Ishikawa (cell line): ENCODE measurements around the gene ITGA1.

Experiments used
- CEBPB ChIP-seq: IDR thresholded peaks from 2 replicates; pipeline ENCODE4 v1.6.1; 2012
- CREB1 ChIP-seq: IDR thresholded peaks from 2 replicates; pipeline ENCODE4 v1.6.1; 2012; ENCODE audit warnings: low read depth
- EGR1 ChIP-seq: IDR thresholded peaks from 2 replicates; pipeline ENCODE4 v1.6.1; 2012
- EP300 ChIP-seq: IDR thresholded peaks from 2 replicates; pipeline ENCODE4 v1.6.1; 2012; ENCODE audit warnings: borderline replicate concordance
- FOXM1 ChIP-seq: IDR thresholded peaks from 2 replicates; pipeline ENCODE4 v1.6.1; 2012; ENCODE audit warnings: low read depth, borderline replicate concordance
- NFIC ChIP-seq: IDR thresholded peaks from 2 replicates; pipeline ENCODE4 v1.6.1; 2012
- RAD21 ChIP-seq: IDR thresholded peaks from 2 replicates; pipeline ENCODE4 v1.6.1; 2012; ENCODE audit warnings: low read depth
- TAF1 ChIP-seq: IDR thresholded peaks from 2 replicates; pipeline ENCODE4 v1.6.1; 2012; ENCODE audit warnings: low read depth, mild to moderate bottlenecking
- TCF12 ChIP-seq: IDR thresholded peaks from 2 replicates; pipeline ENCODE4 v1.6.1; 2012; ENCODE audit warnings: low read depth
- TEAD4 ChIP-seq: IDR thresholded peaks from 2 replicates; pipeline ENCODE4 v1.6.1; 2012
- YY1 ChIP-seq: IDR thresholded peaks from 2 replicates; pipeline ENCODE4 v1.6.1; 2012; ENCODE audit warnings: low read depth
- ZBTB7A ChIP-seq: IDR thresholded peaks from 2 replicates; pipeline ENCODE4 v1.6.1; 2012; ENCODE audit warnings: low read depth
- TF ChIP-seq, protein P1 (sequence below): IDR thresholded peaks from 2 replicates; pipeline ENCODE4 v1.6.1; 2012
- TF ChIP-seq, protein P2 (sequence below): IDR thresholded peaks from 2 replicates; pipeline ENCODE4 v1.6.1; 2012
- TF ChIP-seq, protein P3 (sequence below): IDR thresholded peaks from 2 replicates; pipeline ENCODE4 v1.6.1; 2012; ENCODE audit warnings: low read depth, mild to moderate bottlenecking

Gene ITGA1

DNA sequence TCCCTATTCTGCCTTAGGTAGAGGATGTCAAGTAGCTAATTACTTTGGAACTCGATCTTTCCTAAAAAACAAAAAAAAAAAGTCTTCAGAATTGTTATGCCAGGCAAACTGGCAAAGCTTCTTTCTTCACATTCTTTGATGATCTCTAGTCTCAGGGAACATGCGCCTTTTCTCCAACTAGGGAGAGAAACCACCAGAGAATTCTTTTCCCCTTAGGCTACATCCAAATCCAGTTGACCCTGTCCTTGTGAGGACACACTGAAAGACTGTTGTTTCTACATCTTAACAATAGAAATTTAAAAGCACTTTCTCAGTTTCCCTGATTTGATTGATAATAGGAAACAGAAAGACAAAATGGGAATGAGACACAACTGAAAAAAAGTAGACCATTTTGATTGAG lies 106.7 kb downstream of the ITGA1 start:
- TF ChIP-seq, protein P1, sequence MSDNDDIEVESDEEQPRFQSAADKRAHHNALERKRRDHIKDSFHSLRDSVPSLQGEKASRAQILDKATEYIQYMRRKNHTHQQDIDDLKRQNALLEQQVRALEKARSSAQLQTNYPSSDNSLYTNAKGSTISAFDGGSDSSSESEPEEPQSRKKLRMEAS, result no peak
- TF ChIP-seq CEBPB, result no peak
- no peak for TF ChIP-seq TEAD4
- TF ChIP-seq EP300, result no peak

DNA sequence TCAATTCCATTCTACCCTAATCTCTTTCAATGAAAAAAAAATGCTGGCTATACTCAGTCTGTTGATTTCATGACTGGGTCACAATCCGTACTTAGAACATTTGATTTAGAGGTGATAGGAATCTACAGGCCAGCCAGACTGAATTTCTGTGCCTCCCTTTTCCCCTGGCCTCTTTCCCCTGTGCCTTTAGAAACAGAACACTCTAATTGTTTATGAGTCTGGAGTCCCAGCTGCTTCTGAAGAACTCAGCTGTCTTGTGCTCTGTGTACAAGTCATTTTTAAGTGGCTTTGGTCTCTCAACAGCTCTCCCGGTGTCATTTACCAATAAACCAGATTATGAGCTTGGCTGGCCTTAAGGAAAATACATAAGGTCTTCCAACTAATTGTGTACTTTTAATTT lies 107.4 kb downstream of the ITGA1 start:
- TF ChIP-seq, protein P2, sequence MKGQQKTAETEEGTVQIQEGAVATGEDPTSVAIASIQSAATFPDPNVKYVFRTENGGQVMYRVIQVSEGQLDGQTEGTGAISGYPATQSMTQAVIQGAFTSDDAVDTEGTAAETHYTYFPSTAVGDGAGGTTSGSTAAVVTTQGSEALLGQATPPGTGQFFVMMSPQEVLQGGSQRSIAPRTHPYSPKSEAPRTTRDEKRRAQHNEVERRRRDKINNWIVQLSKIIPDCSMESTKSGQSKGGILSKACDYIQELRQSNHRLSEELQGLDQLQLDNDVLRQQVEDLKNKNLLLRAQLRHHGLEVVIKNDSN, result no peak

DNA sequence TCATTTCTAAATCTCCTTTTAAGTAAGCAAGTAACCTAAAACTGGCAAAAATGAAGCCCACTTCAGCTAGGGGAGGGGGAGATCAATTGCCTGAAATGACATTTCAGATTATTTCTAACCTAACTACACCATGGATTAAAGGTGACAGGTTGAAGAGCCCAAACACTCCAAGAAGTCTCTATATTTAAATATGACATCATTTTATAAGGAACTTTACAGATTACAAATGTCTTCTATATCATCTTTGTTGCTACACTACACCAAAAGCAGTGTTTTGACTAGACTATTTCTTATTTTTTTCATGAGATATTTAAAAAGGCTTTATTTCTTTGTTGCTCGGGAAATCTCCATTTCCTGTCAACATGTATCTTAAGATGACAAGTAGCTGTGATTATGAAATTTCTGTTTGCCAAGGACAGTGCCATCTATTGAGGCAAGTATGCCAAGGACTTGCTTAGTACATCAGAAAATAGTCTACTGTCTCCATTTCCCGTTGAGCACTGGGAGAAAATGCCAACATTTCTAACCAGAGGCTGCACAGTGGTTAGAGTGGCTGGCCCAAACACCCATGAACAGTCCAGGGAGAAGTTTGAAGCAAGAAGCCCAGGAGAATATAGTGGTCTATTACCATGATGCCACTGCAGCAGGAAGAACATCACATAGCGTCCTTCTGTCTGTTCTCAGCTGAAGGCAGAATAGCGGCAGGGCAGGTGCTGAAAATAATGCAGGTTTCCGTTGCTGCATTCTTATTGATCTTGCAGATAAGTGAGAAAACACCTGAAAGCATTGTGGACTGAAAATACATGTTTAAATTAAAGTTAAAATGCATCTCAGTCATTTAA lies 108.1 kb downstream of the ITGA1 start:
- TF ChIP-seq ZBTB7A (no peak), CEBPB (no peak), EP300 (no peak), RAD21 (no peak), CREB1 (no peak), NFIC (no peak), TCF12 (no peak), TAF1 (no peak), YY1 (no peak), FOXM1 (no peak), EGR1 (no peak), TEAD4 (no peak)
- TF ChIP-seq, protein P2, result no peak
- TF ChIP-seq, protein P1, result no peak
- TF ChIP-seq, protein P3, sequence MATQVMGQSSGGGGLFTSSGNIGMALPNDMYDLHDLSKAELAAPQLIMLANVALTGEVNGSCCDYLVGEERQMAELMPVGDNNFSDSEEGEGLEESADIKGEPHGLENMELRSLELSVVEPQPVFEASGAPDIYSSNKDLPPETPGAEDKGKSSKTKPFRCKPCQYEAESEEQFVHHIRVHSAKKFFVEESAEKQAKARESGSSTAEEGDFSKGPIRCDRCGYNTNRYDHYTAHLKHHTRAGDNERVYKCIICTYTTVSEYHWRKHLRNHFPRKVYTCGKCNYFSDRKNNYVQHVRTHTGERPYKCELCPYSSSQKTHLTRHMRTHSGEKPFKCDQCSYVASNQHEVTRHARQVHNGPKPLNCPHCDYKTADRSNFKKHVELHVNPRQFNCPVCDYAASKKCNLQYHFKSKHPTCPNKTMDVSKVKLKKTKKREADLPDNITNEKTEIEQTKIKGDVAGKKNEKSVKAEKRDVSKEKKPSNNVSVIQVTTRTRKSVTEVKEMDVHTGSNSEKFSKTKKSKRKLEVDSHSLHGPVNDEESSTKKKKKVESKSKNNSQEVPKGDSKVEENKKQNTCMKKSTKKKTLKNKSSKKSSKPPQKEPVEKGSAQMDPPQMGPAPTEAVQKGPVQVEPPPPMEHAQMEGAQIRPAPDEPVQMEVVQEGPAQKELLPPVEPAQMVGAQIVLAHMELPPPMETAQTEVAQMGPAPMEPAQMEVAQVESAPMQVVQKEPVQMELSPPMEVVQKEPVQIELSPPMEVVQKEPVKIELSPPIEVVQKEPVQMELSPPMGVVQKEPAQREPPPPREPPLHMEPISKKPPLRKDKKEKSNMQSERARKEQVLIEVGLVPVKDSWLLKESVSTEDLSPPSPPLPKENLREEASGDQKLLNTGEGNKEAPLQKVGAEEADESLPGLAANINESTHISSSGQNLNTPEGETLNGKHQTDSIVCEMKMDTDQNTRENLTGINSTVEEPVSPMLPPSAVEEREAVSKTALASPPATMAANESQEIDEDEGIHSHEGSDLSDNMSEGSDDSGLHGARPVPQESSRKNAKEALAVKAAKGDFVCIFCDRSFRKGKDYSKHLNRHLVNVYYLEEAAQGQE, result no peak

DNA sequence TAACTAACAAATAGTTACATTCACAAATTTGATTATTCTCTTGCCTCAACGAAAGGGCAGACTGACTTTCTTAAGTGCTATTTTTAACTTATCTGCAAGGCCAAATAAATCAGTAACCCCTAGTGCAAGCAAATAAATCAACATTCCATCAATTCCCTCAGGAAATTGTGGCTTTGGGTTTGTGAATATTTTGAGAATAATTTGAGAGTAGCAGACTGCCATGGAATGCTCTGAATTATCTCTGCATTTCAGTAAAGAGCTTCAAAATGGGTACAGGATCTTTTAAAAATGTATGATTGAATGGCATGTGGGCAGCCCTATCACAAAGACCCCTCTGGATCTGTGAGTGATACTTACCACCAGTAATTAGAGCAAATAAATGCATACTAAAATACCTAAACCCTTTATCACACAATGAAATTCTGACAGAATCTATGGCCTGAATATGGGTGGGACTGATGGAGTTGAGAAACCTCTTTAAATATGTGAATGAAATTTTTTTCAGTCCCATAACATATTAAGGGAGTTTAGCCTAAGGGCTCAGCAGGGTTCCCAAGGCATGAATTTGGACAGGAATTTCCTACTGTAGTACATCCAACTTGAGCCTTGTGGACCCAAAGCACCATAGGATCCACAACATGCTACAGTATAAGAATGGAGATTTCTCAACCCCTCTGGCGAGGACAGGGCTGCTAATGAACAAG lies 109.0 kb downstream of the ITGA1 start:
- TF ChIP-seq, protein P1, result no peak
- no peak for TF ChIP-seq RAD21
- TF ChIP-seq NFIC, result no peak
- no peak for TF ChIP-seq TAF1
- TF ChIP-seq TCF12, result no peak
- TF ChIP-seq EP300, result no peak
- no peak for TF ChIP-seq TEAD4
- no peak for TF ChIP-seq YY1
- TF ChIP-seq, protein P3, result no peak
- TF ChIP-seq ZBTB7A, result no peak
- TF ChIP-seq CEBPB, result no peak
- TF ChIP-seq, protein P2, result no peak

DNA sequence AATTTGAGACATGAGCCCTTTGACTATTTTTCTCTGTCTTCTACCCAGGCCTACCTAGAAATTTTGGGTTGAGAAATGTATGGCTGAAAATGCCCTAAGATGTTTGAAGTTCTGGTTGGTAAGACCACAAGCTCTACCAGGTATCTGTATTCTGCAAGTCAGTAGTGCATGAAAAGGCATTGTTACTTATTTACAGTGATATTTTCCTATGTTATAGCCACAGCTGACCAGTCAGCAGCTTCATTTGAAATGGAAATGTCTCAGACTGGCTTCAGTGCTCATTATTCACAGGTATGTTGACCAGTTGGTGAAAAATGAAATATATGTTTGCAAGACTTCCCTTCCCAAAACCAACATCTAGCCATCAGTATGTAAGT lies 109.5 kb downstream of the ITGA1 start:
- TF ChIP-seq CREB1 (no peak), ZBTB7A (no peak), TAF1 (no peak), CEBPB (no peak), YY1 (no peak), RAD21 (no peak), EGR1 (no peak), TEAD4 (no peak), EP300 (no peak), FOXM1 (no peak), TCF12 (no peak), NFIC (no peak)
- TF ChIP-seq, protein P1, result no peak
- TF ChIP-seq, protein P2, result no peak
- TF ChIP-seq, protein P3, result no peak
